Fibroblast of lung (primary cell): ENCODE measurements around the gene TMEM169. TPM values are rescaled to one million over a fixed set of nuclear protein-coding genes. Genes with fewer than 3 reads are reported as not detected.

Experiments used
- DNase-seq, 2 donors: peaks; one replicate each; pipeline versions ENCODE4 v3.0.0 to v3.0.0-alpha.2; 2010; ENCODE audit warnings: low read depth in 2 of 2
- H2AFZ ChIP-seq: 2 replicates; pipeline ENCODE4 v1.5.1; 2012; ENCODE audit warnings: low read length, control low read depth, inconsistent platforms
- H3K27ac ChIP-seq: 2 replicates; pipeline ENCODE4 v1.5.1; 2011; ENCODE audit warnings: low read length, control low read depth; ENCODE audit not compliant: insufficient read depth
- H3K27me3 ChIP-seq: 2 replicates; pipeline ENCODE4 v1.5.1; 2011; ENCODE audit warnings: mild to moderate bottlenecking, low read length; ENCODE audit not compliant: control insufficient read depth, insufficient read depth
- H3K36me3 ChIP-seq: 2 replicates; pipeline ENCODE4 v1.5.1; 2011; ENCODE audit warnings: low read length; ENCODE audit not compliant: control insufficient read depth, insufficient read depth
- H3K4me1 ChIP-seq: 2 replicates; pipeline ENCODE4 v1.5.1; 2011; ENCODE audit warnings: low read length; ENCODE audit not compliant: control insufficient read depth, insufficient read depth; ENCODE audit errors: extremely low read depth
- H3K4me2 ChIP-seq: 2 replicates; pipeline ENCODE4 v1.5.1; 2011; ENCODE audit warnings: low read length, control low read depth; ENCODE audit not compliant: insufficient read depth; ENCODE audit errors: extremely low read depth
- H3K4me3 ChIP-seq, 4 experiments: fragments of 200-600 bp in 1 of 4; sonication (generic) in 1 of 4; replicated peaks in 1 of 4; 2 replicates each; pipeline ENCODE4 v1.5.1; 2011 to 2016; ENCODE audit warnings: low read length in 4 of 4, low read depth in 3 of 4, mild to moderate bottlenecking in 3 of 4, control low read depth in 2 of 4, inconsistent platforms in 1 of 4, mixed read lengths in 1 of 4; ENCODE audit not compliant: insufficient read depth in 1 of 4; ENCODE audit errors: control extremely low read depth in 1 of 4
- H3K79me2 ChIP-seq: 2 replicates; pipeline ENCODE4 v1.5.1; 2012; ENCODE audit warnings: mild to moderate bottlenecking, low read length, inconsistent platforms; ENCODE audit not compliant: control insufficient read depth, insufficient read depth
- H3K9ac ChIP-seq: 2 replicates; pipeline ENCODE4 v1.5.1; 2011; ENCODE audit warnings: mild to moderate bottlenecking, low read length, control low read depth; ENCODE audit not compliant: insufficient read depth
- H3K9me3 ChIP-seq: 2 replicates; pipeline ENCODE4 v1.5.1; 2012; ENCODE audit warnings: low read depth, low read length; ENCODE audit not compliant: control insufficient read depth, insufficient read depth
- H4K20me1 ChIP-seq: 2 replicates; pipeline ENCODE4 v1.5.1; 2011; ENCODE audit warnings: low read length; ENCODE audit not compliant: control insufficient read depth, insufficient read depth; ENCODE audit errors: extremely low read depth
- EZH2 ChIP-seq: IDR thresholded peaks from 2 replicates; pipeline ENCODE4 v1.5.1; 2012; ENCODE audit warnings: low read length, control low read depth, mild to moderate bottlenecking; ENCODE audit errors: missing control alignments
- polyA plus RNA-seq, 2 donors: library from polyadenylated mRNA; depleted of rRNA in 1 of 2; stranded (reverse) in 1 of 2; unstranded in 1 of 2; fragments of >200 nt; gene quantifications; 2 replicates each; pipeline ENCODE4 v1.2.1, GENCODE V29; 2011 to 2012; ENCODE audit warnings: missing spikeins in 1 of 2
- total RNA-seq: library from RNA; depleted of rRNA; stranded (reverse); fragments of >200 nt; gene quantifications from 2 replicates; pipeline ENCODE4 v1.2.1, GENCODE V29; 2014
- TF ChIP-seq, protein P1 (sequence below), 2 donors: IDR thresholded peaks in 1 of 2; conservative IDR thresholded peaks in 1 of 2; 1 replicate in 1 of 2; 2 replicates in 1 of 2; pipeline ENCODE4 v1.5.1; 2011 to 2012; ENCODE audit warnings: low read length in 2 of 2, control low read depth in 1 of 2, inconsistent platforms in 1 of 2, low read depth in 1 of 2, mild to moderate bottlenecking in 1 of 2

TMEM169 gene
- total and polyA plus RNA-seq, 2 donors (not counting 1 experiment from before 2014, with no cell fraction given) = 0.10 to 0.50 TPM

- TF ChIP-seq EZH2 = no peak
- TF ChIP-seq, protein P1, sequence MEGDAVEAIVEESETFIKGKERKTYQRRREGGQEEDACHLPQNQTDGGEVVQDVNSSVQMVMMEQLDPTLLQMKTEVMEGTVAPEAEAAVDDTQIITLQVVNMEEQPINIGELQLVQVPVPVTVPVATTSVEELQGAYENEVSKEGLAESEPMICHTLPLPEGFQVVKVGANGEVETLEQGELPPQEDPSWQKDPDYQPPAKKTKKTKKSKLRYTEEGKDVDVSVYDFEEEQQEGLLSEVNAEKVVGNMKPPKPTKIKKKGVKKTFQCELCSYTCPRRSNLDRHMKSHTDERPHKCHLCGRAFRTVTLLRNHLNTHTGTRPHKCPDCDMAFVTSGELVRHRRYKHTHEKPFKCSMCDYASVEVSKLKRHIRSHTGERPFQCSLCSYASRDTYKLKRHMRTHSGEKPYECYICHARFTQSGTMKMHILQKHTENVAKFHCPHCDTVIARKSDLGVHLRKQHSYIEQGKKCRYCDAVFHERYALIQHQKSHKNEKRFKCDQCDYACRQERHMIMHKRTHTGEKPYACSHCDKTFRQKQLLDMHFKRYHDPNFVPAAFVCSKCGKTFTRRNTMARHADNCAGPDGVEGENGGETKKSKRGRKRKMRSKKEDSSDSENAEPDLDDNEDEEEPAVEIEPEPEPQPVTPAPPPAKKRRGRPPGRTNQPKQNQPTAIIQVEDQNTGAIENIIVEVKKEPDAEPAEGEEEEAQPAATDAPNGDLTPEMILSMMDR (conservative IDR thresholded peaks at IDR 0.05 in 1 of 2, IDR thresholded peaks at IDR 0.05 in 1 of 2; ENCODE audit: low read depth in 1 of 2, low read length in 2 of 2) = no peak
- Histone ChIP-seq H3K4me1 (peaks cover 2% of the 10 kb centered on the region), H3K9me3 (no peaks in the 10 kb centered on the region), H3K27ac (no peak overlapping the region), H3K79me2 (peaks cover 32% of the 10 kb centered on the region), H2AFZ (peak overlapping the region; percentile 59), H3K4me2 (no peak overlapping the region), H3K4me3 (no peak overlapping the region), H4K20me1 (no peaks in the 10 kb centered on the region), H3K9ac (no peak overlapping the region), H3K27me3 (peaks cover 3% of the 10 kb centered on the region), H3K36me3 (peaks cover 5% of the 10 kb centered on the region)
- no peak for DNase-seq
These were observed 25.6 kb downstream of the TMEM169 start for GRCh38 chr2:216107320-216107719.

- Histone ChIP-seq H3K79me2 (peaks cover 36% of the 10 kb centered on the region), H3K4me1 (peaks cover 2% of the 10 kb centered on the region), H2AFZ (peak overlapping the region; percentile 59), H3K4me2 (no peak overlapping the region), H3K36me3 (peaks cover 5% of the 10 kb centered on the region), H3K27ac (no peak overlapping the region), H3K9me3 (no peaks in the 10 kb centered on the region), H3K4me3 (no peak overlapping the region), H3K27me3 (peaks cover 3% of the 10 kb centered on the region), H4K20me1 (no peaks in the 10 kb centered on the region), H3K9ac (no peak overlapping the region)
- peak in 1 of 2 donors; percentile 25 for DNase-seq
- TF ChIP-seq, protein P1 (conservative IDR thresholded peaks at IDR 0.05 in 1 of 2, IDR thresholded peaks at IDR 0.05 in 1 of 2; ENCODE audit: low read depth in 1 of 2, low read length in 2 of 2) = no peak
- no peak for TF ChIP-seq EZH2
These were observed 26.0 kb downstream of the TMEM169 start for GRCh38 chr2:216107760-216108159.

DNA sequence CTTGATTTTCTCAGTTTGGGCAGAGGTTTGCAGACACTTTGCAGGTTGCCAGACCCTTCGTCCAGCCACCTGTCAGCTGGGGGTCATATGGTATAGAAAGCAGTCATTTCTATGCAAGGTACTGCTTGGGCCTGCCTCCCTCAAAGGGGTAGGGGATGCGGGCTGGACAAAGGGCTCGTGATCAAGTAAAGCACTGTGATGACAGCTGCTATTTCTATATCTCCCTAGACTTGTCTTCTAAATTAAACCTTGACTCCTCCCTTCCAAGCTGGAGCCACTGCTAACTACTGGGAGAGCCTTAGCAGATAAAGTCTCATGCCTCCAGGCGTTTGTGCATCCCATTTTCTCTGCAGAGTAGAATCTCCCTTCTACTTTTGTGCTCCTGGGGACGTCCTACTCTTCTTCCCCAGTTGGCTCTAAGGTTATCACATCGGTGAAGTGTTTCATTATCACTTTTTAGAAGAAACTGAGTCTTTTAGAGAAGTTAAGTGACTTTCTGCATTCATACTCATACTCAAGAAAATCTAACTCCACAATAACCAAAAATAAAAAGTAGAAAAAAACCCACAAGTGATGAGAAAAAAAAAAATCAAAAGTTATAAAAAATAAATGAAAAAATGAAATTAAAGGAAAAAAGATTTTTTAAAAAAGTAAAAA lies 26.7 kb downstream of the TMEM169 start:
- H3K4me1 ChIP-seq = peaks cover 2% of the 10 kb centered on the region
- no peak for DNase-seq
- no peak for TF ChIP-seq EZH2
- TF ChIP-seq, protein P1 (conservative IDR thresholded peaks at IDR 0.05 in 1 of 2, IDR thresholded peaks at IDR 0.05 in 1 of 2; ENCODE audit: low read depth in 1 of 2, low read length in 2 of 2) = no peak
- H3K27me3 ChIP-seq = peaks cover 3% of the 10 kb centered on the region
- peak overlapping the region in 3 of 4 experiments; percentile 5 to 96 (median 76) for H3K4me3 ChIP-seq
- H4K20me1 ChIP-seq = no peaks in the 10 kb centered on the region
- H3K79me2 ChIP-seq = peaks cover 39% of the 10 kb centered on the region
- peak overlapping the region; percentile 93 for H3K27ac ChIP-seq
- H3K9ac ChIP-seq = peak overlapping the region; percentile 95
- H3K4me2 ChIP-seq = peak overlapping the region; percentile 61
- H2AFZ ChIP-seq = no peak overlapping the region
- H3K36me3 ChIP-seq = peaks cover 7% of the 10 kb centered on the region
- H3K9me3 ChIP-seq = no peaks in the 10 kb centered on the region
